Adrenal gland (tissue), 5 donors: ENCODE data around the gene CEMIP2.

ENCODE experiments used
- POLR2A ChIP-seq, 2 donors: fragments of 450-650 bp; IDR thresholded peaks; one replicate each; pipeline ENCODE4 v1.6.1; 2017; ENCODE audit warnings: antibody characterized with exemption in 2 of 2, mild to moderate bottlenecking in 2 of 2, moderate library complexity in 1 of 2
- TF ChIP-seq, protein P1 (sequence below), 6 experiments: fragments of 450-650 bp in 4 of 6; fragments of 200-600 bp in 2 of 6; sonication (generic) in 1 of 6; IDR thresholded peaks; 1 replicate in 5 of 6; 2 replicates in 1 of 6; pipeline versions ENCODE4 v1.5.1 to v1.8.0; 2016 to 2021; ENCODE audit warnings: antibody characterized with exemption in 6 of 6, mild to moderate bottlenecking in 2 of 6, moderate library complexity in 1 of 6
- donor health status: DM: no; HTN: no; CAD: no.

GRCh38 chr9:71814815-71815214, 46.5 kb upstream of the CEMIP2 start:
- TF ChIP-seq, protein P1, sequence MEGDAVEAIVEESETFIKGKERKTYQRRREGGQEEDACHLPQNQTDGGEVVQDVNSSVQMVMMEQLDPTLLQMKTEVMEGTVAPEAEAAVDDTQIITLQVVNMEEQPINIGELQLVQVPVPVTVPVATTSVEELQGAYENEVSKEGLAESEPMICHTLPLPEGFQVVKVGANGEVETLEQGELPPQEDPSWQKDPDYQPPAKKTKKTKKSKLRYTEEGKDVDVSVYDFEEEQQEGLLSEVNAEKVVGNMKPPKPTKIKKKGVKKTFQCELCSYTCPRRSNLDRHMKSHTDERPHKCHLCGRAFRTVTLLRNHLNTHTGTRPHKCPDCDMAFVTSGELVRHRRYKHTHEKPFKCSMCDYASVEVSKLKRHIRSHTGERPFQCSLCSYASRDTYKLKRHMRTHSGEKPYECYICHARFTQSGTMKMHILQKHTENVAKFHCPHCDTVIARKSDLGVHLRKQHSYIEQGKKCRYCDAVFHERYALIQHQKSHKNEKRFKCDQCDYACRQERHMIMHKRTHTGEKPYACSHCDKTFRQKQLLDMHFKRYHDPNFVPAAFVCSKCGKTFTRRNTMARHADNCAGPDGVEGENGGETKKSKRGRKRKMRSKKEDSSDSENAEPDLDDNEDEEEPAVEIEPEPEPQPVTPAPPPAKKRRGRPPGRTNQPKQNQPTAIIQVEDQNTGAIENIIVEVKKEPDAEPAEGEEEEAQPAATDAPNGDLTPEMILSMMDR (IDR thresholded peaks at IDR 0.05) = no peak
- TF ChIP-seq POLR2A (IDR thresholded peaks at IDR 0.05) = no peak
